ENCODE measurements around the gene LOXHD1.

LOXHD1 gene

DNA sequence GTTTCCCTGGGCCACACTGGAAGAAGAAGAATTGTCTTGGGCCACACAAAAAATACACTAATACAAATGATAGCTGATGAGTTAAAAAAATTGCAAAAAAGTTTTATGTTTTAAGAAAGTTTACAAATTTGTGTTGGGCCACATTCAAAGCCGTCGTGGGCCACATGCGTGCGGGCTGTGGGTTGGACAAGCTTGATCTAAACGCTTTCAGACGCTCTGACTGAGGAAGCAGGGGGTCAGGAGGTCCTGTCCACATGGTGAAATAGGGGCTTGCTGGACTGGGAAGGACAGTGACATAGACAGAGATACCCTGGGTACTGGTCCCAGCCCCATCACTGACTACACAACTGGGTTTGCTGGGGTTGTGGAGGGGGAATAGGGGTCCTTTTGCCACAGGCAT, 86.4 kb downstream of the LOXHD1 start:
- TF ChIP-seq, protein P1, sequence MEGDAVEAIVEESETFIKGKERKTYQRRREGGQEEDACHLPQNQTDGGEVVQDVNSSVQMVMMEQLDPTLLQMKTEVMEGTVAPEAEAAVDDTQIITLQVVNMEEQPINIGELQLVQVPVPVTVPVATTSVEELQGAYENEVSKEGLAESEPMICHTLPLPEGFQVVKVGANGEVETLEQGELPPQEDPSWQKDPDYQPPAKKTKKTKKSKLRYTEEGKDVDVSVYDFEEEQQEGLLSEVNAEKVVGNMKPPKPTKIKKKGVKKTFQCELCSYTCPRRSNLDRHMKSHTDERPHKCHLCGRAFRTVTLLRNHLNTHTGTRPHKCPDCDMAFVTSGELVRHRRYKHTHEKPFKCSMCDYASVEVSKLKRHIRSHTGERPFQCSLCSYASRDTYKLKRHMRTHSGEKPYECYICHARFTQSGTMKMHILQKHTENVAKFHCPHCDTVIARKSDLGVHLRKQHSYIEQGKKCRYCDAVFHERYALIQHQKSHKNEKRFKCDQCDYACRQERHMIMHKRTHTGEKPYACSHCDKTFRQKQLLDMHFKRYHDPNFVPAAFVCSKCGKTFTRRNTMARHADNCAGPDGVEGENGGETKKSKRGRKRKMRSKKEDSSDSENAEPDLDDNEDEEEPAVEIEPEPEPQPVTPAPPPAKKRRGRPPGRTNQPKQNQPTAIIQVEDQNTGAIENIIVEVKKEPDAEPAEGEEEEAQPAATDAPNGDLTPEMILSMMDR (conservative IDR thresholded peaks at IDR 0.05; ENCODE audit: low read depth), result no peak
- H3K27ac ChIP-seq, result no peak overlapping the region
- ChIA-PET POLR2A (ENCODE audit: low non-redundant PET) (no interaction called here), CTCF (no interaction called here)
- DNase-seq (ENCODE audit: low spot score), result no peak

DNA sequence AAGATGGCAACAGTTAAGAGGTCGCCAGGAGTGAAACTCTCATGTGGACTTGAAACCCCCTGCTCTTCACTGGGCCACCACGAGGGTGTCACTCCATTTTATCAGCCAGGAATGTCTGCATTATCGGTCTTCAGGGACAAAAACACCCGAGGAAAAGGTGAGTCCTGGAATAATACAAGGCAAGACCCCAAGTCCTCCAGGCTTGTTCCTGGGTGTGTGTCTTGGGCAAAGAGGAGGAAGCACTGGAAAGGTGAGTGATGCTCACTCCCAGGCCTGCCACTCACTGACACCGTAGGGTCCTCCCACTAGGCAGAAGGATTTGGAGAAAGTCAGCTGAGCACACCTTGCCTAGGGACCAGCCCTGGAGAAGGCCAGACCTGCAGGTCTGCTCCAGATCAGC, 86.9 kb downstream of the LOXHD1 start:
- TF ChIP-seq, protein P1 (conservative IDR thresholded peaks at IDR 0.05; ENCODE audit: low read depth), result no peak
- H3K27ac ChIP-seq, result no peak overlapping the region
- CTCF ChIA-PET, result no interaction called here
- POLR2A ChIA-PET (ENCODE audit: low non-redundant PET), result no interaction called here
- no peak for DNase-seq (ENCODE audit: low spot score)

DNA sequence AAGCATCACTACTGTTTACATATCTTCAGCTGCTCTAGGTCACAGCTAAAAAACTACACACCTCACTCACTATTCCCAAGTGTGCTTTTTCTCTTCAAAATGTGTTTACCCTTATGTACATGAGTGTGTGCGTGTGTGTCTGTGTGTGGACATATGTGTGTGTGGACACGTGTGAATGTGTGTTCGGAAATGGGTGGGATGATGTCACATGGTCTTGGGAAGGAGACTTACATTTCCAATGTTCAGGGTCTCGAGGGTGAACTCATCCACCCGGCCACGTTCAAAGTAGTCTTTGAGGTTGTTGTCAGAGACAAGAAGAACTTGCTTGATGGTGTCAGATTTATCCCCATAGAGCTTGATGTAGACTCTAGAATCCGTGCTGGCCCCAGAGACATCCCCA, 87.8 kb downstream of the LOXHD1 start:
- H3K27ac ChIP-seq, result no peak overlapping the region
- ChIA-PET POLR2A (ENCODE audit: low non-redundant PET) (no interaction called here), CTCF (no interaction called here)
- TF ChIP-seq, protein P1 (conservative IDR thresholded peaks at IDR 0.05; ENCODE audit: low read depth), result no peak
- no peak for DNase-seq (ENCODE audit: low spot score)

DNA sequence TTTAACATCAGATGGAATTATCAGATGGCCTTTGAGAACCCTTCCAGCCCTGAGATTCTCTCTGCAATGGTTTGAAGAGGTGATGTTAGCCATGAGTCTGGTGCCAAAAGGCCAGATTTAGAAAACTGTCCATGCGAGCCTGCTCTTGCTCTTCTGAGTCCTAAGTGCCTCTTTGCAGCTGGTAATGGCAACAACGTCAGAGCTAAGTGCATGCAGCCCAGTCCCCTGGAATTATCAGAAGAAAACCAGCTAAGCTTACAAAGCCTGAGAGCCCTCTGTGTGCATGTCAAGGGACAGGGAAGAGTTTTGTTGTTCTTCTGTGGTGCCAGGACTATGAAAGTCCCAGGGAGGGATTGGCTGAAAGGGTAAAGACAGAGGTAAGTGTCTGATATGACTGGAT, 89.8 kb downstream of the LOXHD1 start:
- ChIA-PET CTCF (no interaction called here), POLR2A (ENCODE audit: low non-redundant PET) (no interaction called here)
- no peak overlapping the region for H3K27ac ChIP-seq
- no peak for DNase-seq (ENCODE audit: low spot score)
- TF ChIP-seq, protein P1 (conservative IDR thresholded peaks at IDR 0.05; ENCODE audit: low read depth), result no peak

DNA sequence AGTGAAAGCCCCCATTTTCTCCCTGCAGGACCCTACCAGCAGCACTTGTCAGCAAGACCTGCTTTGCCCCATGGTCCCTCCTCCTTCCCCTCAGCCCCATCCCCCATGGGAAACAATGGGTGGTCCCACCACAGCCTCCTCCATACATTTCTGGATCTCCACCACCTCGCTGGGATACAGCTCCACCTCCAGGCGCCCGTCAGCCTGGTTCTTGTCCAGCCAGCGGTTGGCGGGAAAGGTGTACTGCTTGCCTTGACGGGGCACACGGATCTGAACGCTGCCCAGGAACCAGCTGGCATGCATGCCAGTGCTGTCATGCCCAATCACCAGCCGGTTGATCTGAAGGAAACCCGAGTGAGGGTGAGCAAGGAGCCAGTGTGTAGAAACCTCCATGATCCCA, 90.9 kb downstream of the LOXHD1 start:
- ChIA-PET CTCF (no interaction called here), POLR2A (ENCODE audit: low non-redundant PET) (no interaction called here)
- DNase-seq (ENCODE audit: low spot score), result no peak
- TF ChIP-seq, protein P1 (conservative IDR thresholded peaks at IDR 0.05; ENCODE audit: low read depth), result no peak
- no peak overlapping the region for H3K27ac ChIP-seq

DNA sequence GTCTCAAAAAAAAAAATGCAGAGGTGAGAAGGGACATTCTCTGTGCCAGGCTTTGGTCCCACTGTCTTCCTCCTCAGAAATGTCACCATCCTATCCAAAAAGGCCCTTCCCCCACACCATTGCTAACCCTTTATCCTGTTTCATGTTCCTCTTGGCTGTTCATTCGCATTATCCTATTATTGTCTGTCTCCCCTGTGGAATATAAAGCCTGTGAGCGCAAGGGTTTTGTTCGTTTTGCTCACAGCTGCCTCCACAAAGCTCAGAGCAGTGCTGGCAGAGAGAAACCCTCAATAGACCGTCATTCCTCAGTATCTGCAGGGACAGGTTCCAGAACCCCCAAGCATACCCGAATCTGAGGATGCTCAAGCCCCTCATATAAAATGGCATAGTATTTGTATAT, 91.8 kb downstream of the LOXHD1 start:
- ChIA-PET POLR2A (ENCODE audit: low non-redundant PET) (no interaction called here), CTCF (no interaction called here)
- no peak overlapping the region for H3K27ac ChIP-seq
- no peak for DNase-seq (ENCODE audit: low spot score)
- TF ChIP-seq, protein P1 (conservative IDR thresholded peaks at IDR 0.05; ENCODE audit: low read depth), result no peak

DNA sequence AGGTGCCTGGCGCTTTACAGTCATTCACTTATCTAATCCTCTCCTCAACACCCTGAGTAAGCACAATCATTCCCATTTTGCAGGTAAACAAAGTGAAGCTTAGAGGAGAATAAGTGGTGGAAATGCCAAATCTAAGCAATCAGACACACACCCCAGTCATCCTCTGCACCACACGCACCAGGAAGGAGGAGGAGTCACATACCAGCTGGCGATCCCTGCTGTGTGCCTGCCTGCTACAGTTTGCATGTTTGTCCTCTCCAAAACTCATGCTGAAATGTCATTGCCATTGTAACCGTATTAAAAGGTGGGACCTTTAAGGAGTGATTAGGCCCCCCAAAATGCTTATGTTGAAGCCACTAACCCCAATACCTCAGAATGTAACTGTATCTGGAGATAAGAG, 93.7 kb downstream of the LOXHD1 start:
- ChIA-PET POLR2A (ENCODE audit: low non-redundant PET) (no interaction called here), CTCF (no interaction called here)
- DNase-seq (ENCODE audit: low spot score), result no peak
- TF ChIP-seq, protein P1 (conservative IDR thresholded peaks at IDR 0.05; ENCODE audit: low read depth), result no peak
- no peak overlapping the region for H3K27ac ChIP-seq

All from RWPE1 (cell line).